Gastroesophageal sphincter (tissue), 4 donors: ENCODE measurements around the gene LY86. TPM values are rescaled to one million over a fixed set of nuclear protein-coding genes. Genes with fewer than 3 reads are reported as not detected.

Source experiments
- ATAC-seq: fragments of 150-250 bp; one replicate; pipeline ENCODE4 v1.9.1; 2016; ENCODE audit warnings: mild to moderate bottlenecking, moderate library complexity
- H3K27ac ChIP-seq, 4 donors: fragments of 200-600 bp; sonication (generic) in 3 of 4; 1 replicate in 3 of 4; 2 replicates in 1 of 4; pipeline ENCODE4 v1.5.1; 2016 to 2019
- H3K27me3 ChIP-seq: fragments of 200-600 bp; sonication (generic); one replicate; pipeline ENCODE4 v1.5.1; 2019
- H3K36me3 ChIP-seq, 2 donors: fragments of 200-600 bp; sonication (generic); one replicate each; pipeline ENCODE4 v1.5.1; 2019; ENCODE audit warnings: control low read depth in 1 of 2
- H3K4me1 ChIP-seq, 3 donors: fragments of 200-600 bp; sonication (generic); 1 replicate in 2 of 3; 2 replicates in 1 of 3; pipeline ENCODE4 v1.5.1; 2016 to 2019; ENCODE audit warnings: control low read depth in 2 of 3
- H3K4me3 ChIP-seq, 2 donors: fragments of 200-600 bp; sonication (generic); one replicate each; pipeline ENCODE4 v1.5.1; 2019; ENCODE audit warnings: mild to moderate bottlenecking in 1 of 2, moderate library complexity in 1 of 2
- H3K9me3 ChIP-seq, 3 donors: fragments of 200-600 bp; sonication (generic); one replicate each; pipeline ENCODE4 v1.5.1; 2017 to 2019; ENCODE audit warnings: control low read depth in 2 of 3
- EP300 ChIP-seq: sonication (generic); formaldehyde crosslinking; IDR thresholded peaks from one replicate; pipeline ENCODE4 v1.6.1; 2017; ENCODE audit warnings: antibody characterized with exemption, mild to moderate bottlenecking
- POLR2A ChIP-seq, 2 donors: fragments of 450-650 bp; IDR thresholded peaks; one replicate each; pipeline ENCODE4 v1.6.1; 2017; ENCODE audit warnings: antibody characterized with exemption in 2 of 2, mild to moderate bottlenecking in 2 of 2, moderate library complexity in 1 of 2
- POLR2AphosphoS5 ChIP-seq: sonication (generic); formaldehyde crosslinking; IDR thresholded peaks from one replicate; pipeline ENCODE4 v1.6.1; 2017; ENCODE audit warnings: antibody characterized with exemption
- WGBS, 2 donors: methylation state at CpG; one replicate each; pipeline ENCODE4 v1.1.5; 2018; ENCODE audit warnings: low coverage in 1 of 2; 5-methylcytosine and 5-hydroxymethylcytosine counted together
- total RNA-seq, 4 donors: library from RNA; depleted of rRNA; stranded (reverse); fragments of >200 nt; gene quantifications; one replicate each; pipeline ENCODE4 v1.1.0, GENCODE V29; 2016
- TF ChIP-seq, protein P1 (sequence below), 4 experiments: fragments of 200-600 bp in 2 of 4; fragments of 450-650 bp in 2 of 4; sonication (generic) in 1 of 4; IDR thresholded peaks; one replicate each; pipeline ENCODE4 v1.5.1; 2017 to 2019; ENCODE audit warnings: antibody characterized with exemption in 4 of 4, mild to moderate bottlenecking in 2 of 4, moderate library complexity in 2 of 4

LY86 gene
- total RNA-seq, 4 donors from 2014 or later, result 2.2 to 3.9 (median 3.9) TPM; not detected in 1

DNA sequence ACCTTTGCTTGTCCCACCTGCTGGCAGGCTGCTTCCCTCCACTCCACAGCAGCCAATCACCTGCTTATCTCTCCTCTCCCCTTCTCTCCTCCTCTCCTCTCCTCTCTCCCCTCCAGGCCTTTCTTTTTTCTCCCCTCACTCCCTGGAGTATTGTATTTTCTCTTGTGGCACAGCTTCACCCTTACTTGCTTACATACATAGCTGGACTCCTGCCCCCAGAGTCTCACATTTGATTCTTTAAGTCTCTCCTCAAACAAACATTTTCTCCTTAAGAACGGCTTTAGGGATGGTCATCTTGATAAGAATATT is 3.6 kb upstream of the LY86 start:
- 60 to 64% methylated on average over 1 of the region's 1 CpG for WGBS, 2 donors
- Histone ChIP-seq H3K9me3 (no peaks in the 10 kb centered on the region), H3K36me3 (no peaks in the 10 kb centered on the region), H3K27ac (no peak overlapping the region), H3K4me3 (no peak overlapping the region), H3K27me3 (no peaks in the 10 kb centered on the region), H3K4me1 (no peaks in the 10 kb centered on the region)
- no peak for ATAC-seq
- TF ChIP-seq EP300 (no peak), POLR2AphosphoS5 (no peak), POLR2A (IDR thresholded peaks at IDR 0.05) (no peak)
- TF ChIP-seq, protein P1, sequence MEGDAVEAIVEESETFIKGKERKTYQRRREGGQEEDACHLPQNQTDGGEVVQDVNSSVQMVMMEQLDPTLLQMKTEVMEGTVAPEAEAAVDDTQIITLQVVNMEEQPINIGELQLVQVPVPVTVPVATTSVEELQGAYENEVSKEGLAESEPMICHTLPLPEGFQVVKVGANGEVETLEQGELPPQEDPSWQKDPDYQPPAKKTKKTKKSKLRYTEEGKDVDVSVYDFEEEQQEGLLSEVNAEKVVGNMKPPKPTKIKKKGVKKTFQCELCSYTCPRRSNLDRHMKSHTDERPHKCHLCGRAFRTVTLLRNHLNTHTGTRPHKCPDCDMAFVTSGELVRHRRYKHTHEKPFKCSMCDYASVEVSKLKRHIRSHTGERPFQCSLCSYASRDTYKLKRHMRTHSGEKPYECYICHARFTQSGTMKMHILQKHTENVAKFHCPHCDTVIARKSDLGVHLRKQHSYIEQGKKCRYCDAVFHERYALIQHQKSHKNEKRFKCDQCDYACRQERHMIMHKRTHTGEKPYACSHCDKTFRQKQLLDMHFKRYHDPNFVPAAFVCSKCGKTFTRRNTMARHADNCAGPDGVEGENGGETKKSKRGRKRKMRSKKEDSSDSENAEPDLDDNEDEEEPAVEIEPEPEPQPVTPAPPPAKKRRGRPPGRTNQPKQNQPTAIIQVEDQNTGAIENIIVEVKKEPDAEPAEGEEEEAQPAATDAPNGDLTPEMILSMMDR (IDR thresholded peaks at IDR 0.05), result no peak

DNA sequence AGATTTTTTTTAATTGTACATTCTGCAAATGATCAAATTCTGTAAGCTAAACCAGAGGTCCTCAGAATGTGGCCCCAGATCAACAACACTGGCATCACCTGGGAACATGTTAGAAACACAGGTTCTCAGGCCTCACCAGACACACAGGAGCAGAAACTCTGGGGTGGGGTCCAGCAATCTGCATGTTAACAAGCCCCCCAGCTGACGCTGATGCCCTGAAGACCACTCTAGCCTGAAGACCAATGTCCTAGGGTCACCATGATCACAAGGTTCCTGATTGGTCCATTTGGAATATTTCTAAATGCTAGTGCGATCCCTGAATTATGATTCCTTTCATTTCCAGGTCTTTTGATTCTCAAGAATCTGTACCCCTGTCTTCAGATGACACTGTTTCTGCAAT is 2.4 kb upstream of the LY86 start:
- no peak for ATAC-seq
- H3K4me1 ChIP-seq, result no peaks in the 10 kb centered on the region
- 50% methylated on average over 1 of the region's 2 CpGs; no CpG with 5 or more reads in 1 of the 2 donors for WGBS, 2 donors

DNA sequence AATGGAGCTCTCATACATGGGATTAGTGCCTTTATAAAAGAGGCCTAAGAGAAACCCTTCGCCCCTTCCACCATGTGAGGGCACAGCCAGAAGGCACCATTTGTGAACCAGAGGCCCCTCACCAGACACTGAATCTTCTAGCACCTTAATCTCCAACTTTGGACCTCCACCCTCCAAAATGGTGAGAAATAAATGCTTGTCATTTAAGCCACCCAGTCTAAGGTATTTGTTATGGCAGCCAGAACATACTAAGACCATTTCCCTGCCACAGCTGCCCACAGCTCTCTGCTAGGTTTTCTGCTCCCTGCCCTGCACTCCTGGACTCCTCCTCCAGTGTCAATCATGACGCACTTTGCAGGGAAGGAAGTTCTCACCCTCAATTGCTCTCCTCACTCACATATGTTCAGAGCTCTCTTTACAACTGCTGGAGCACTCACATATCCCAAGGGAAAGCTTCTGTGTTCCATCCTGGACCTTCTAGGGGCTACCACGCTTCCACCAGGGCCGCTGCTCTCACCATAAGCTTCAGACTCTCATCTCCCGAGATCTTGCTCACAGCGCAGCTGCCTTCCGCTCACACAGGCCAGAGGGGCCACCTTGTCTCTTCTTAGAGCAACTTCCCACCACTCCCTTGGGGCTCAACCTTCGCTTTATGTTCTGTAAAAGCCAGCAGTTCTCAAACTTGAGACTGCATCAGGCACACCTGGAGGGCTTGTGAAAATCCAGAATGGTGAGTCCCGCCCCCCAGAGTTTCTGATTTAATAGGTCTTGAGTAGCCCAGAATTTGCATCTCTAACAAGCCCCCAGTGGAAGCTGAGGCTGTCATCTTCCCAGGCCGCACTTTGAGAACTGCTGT is 1.6 kb upstream of the LY86 start:
- TF ChIP-seq, protein P1 (IDR thresholded peaks at IDR 0.05), result no peak
- TF ChIP-seq POLR2A (IDR thresholded peaks at IDR 0.05) (no peak), EP300 (no peak), POLR2AphosphoS5 (no peak)
- Histone ChIP-seq H3K36me3 (no peaks in the 10 kb centered on the region), H3K9me3 (no peaks in the 10 kb centered on the region), H3K4me3 (no peak overlapping the region), H3K4me1 (no peaks in the 10 kb centered on the region), H3K27me3 (no peaks in the 10 kb centered on the region), H3K27ac (no peak overlapping the region)
- WGBS, 2 donors, result 60 to 90% methylated on average over 1 to 5 of the region's 10 CpGs
- no peak for ATAC-seq

More for the DNA sequence above, 2.4 kb upstream of the LY86 start:
- no peaks in the 10 kb centered on the region for H3K36me3 ChIP-seq
- H3K27ac ChIP-seq, result no peak overlapping the region
- no peaks in the 10 kb centered on the region for H3K27me3 ChIP-seq
- H3K4me3 ChIP-seq, result no peak overlapping the region
- H3K9me3 ChIP-seq, result no peaks in the 10 kb centered on the region
- no peak for TF ChIP-seq POLR2A (IDR thresholded peaks at IDR 0.05)

DNA sequence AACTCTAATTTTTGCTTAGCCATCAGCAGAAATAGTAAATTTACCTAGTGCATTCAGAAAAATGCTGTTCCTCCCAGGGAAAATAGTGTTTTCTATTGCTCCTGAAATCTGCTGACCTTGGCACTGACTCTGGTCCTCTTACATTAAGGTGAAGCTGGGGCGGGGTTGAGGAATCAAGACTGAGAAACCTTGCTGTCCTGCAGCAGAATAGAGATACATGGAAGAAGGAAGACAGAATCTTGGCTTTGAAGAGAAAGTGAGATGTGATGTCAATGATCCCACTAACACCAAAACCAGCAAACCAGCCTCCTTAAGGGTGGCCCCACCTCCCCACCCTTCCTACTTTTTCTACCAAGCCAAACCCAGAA is 840 bp upstream of the LY86 start:
- WGBS, 2 donors, result 67% methylated on average over 1 of the region's 1 CpG
- Histone ChIP-seq H3K27me3 (no peaks in the 10 kb centered on the region), H3K9me3 (no peaks in the 10 kb centered on the region), H3K4me1 (no peaks in the 10 kb centered on the region), H3K4me3 (no peak overlapping the region), H3K36me3 (no peaks in the 10 kb centered on the region), H3K27ac (no peak overlapping the region)
- TF ChIP-seq, protein P1 (IDR thresholded peaks at IDR 0.05), result no peak
- no peak for TF ChIP-seq EP300
- TF ChIP-seq POLR2A (IDR thresholded peaks at IDR 0.05), result no peak
- TF ChIP-seq POLR2AphosphoS5, result no peak
- no peak for ATAC-seq

DNA sequence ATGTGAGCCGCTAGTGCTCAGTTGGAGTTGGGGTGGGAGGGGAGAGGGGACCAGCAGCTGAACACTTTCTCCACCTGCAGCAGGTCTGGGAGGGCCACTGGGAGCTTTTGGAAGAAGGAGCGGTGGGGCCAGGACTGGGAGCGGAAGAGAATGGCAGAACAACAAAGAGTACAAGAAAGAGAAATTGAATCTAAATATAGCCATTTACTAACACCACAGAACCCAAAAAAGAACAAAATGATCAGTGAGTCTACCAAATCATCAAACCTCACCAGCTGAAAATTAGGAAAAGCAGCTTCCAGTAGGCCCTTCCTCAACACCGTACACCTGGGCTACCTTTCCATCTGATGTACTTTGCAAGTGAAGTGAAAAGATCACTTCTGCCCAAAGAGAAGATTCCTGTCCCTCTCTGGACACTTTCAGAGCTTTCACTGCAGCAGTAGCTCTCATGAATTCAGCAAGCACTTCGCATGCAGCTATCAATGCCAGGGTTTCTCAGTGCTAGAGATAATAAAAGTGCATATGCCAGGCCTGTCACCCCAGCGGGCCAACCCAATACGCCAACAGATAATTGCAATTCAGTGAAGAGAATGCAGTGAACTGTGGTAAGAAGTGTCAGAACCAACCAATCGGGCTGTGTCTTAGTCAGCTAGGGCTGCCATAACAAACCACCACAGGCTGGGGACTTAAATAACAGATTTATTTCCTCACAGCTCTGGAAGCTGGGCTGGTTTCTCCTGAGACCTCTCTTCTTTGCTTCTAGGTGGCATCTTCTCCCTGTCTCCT is 597 bp downstream of the LY86 start:
- Histone ChIP-seq H3K27me3 (no peaks in the 10 kb centered on the region), H3K4me3 (peak overlapping the region in 1 of 2 donors; percentile 4), H3K9me3 (no peaks in the 10 kb centered on the region), H3K27ac (peak overlapping the region in 1 of 4 donors; percentile 12), H3K4me1 (no peaks in the 10 kb centered on the region), H3K36me3 (no peaks in the 10 kb centered on the region)
- 67 to 86% methylated on average over 3 to 8 of the region's 8 CpGs for WGBS, 2 donors
- no peak for ATAC-seq
- TF ChIP-seq POLR2A (IDR thresholded peaks at IDR 0.05), result no peak
- no peak for TF ChIP-seq POLR2AphosphoS5
- TF ChIP-seq EP300, result no peak
- TF ChIP-seq, protein P1 (IDR thresholded peaks at IDR 0.05), result no peak
